Measurements from ENCODE around the gene STK24. TPM values are rescaled to one million over a fixed set of nuclear protein-coding genes. Genes with fewer than 3 reads are reported as not detected.

Gene STK24
- total RNA-seq, 1 experiment from 2014 or later: 82.1 TPM

- Histone ChIP-seq H3K4me3 (no peak overlapping the region), H3K36me3 (peaks cover 47% of the 10 kb centered on the region), H3K9me3 (no peaks in the 10 kb centered on the region), H3K27me3 (no peaks in the 10 kb centered on the region)
- DNase-seq: no peak
Observed at GRCh38 chr13:98467263-98467985, 109.5 kb downstream of the STK24 start.

GRCh38 chr13:98466634-98467236 is 110.2 kb downstream of the STK24 start:
- no peaks in the 10 kb centered on the region for H3K9me3 ChIP-seq
- DNase-seq: peak; percentile 45
- H3K27me3 ChIP-seq: no peaks in the 10 kb centered on the region
- no peak overlapping the region for H3K4me3 ChIP-seq
- H3K36me3 ChIP-seq: peaks cover 42% of the 10 kb centered on the region

DNA sequence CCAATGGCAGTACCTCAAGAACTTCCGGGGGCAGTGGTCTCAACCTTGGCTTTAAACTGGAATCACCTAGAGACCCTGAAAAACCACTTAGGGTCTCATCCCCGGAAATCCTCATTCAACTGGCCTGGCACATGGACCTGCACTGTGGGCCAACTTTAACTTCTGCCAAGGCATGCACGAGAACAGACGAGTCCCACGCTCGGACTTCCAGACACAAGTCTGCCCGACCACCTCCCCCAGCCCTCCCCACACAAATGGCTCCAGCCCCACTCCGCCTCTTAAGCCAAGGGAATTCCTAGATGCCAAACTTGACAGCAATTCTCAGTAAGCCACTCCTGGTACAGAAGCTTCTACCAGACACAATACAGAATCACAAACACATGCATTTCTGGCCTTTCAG is 114.0 kb downstream of the STK24 start:
- no peak for DNase-seq
- Histone ChIP-seq H3K9me3 (no peaks in the 10 kb centered on the region), H3K36me3 (peaks cover 37% of the 10 kb centered on the region), H3K4me3 (no peak overlapping the region), H3K27me3 (no peaks in the 10 kb centered on the region)

GRCh38 chr13:98462241-98462882 is 114.5 kb downstream of the STK24 start:
- peaks cover 42% of the 10 kb centered on the region for H3K36me3 ChIP-seq
- no peaks in the 10 kb centered on the region for H3K27me3 ChIP-seq
- H3K9me3 ChIP-seq: no peaks in the 10 kb centered on the region
- DNase-seq: no peak
- H3K4me3 ChIP-seq: no peak overlapping the region

- Histone ChIP-seq H3K9me3 (no peaks in the 10 kb centered on the region), H3K27me3 (no peaks in the 10 kb centered on the region), H3K4me3 (no peak overlapping the region), H3K36me3 (peaks cover 43% of the 10 kb centered on the region)
- no peak for DNase-seq
Observed at GRCh38 chr13:98461486-98462240, 115.2 kb downstream of the STK24 start.

DNA sequence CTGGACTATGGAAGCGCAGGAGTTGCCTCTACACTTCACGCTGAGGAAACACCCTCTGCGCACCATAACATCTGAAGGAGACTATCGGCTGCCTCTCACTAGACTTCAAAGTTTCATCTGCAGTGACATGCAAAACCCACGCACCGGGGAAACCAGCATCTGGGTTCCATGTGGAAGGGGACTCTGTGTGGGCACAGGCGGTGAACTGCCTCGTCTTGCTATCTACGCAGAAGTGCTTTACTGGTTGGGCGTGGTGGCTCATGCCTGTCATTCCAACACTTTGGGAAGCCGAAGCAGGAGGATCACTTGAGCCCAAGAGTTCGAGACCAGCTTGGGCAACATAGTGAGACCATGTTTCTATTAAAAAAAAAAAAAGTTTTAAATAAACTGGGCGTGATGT is 116.4 kb downstream of the STK24 start:
- Histone ChIP-seq H3K9me3 (no peaks in the 10 kb centered on the region), H3K36me3 (peaks cover 44% of the 10 kb centered on the region), H3K4me3 (no peak overlapping the region), H3K27me3 (no peaks in the 10 kb centered on the region)
- no peak for DNase-seq

- H3K36me3 ChIP-seq: peaks cover 42% of the 10 kb centered on the region
- no peak for DNase-seq
- H3K4me3 ChIP-seq: no peak overlapping the region
- H3K9me3 ChIP-seq: no peaks in the 10 kb centered on the region
- no peaks in the 10 kb centered on the region for H3K27me3 ChIP-seq
Observed at GRCh38 chr13:98459721-98460370, 117.1 kb downstream of the STK24 start.

- peaks cover 39% of the 10 kb centered on the region for H3K36me3 ChIP-seq
- no peak for DNase-seq
- no peaks in the 10 kb centered on the region for H3K27me3 ChIP-seq
- no peak overlapping the region for H3K4me3 ChIP-seq
- H3K9me3 ChIP-seq: no peaks in the 10 kb centered on the region
Observed at GRCh38 chr13:98459171-98459681, 117.7 kb downstream of the STK24 start.

DNA sequence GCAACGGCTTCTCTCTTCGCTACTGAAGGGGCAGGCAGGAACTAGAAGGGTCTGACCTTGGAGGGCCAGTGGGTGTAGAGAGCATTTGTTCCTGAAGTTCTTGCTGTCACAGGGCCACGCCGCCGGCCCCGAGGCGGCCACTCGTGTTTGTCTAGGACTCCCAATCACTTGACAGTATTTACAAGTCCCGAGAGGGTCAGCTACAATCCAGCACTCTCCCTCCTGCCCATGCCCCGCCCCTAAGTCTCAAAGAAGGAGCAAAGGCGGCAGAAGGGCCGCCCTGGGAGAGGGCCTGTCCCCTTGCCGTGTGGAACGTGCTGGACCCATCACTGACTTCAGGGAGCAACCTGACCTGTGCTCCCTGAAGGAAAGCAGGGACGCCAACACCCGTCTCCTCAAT is 118.5 kb downstream of the STK24 start:
- H3K36me3 ChIP-seq: peaks cover 33% of the 10 kb centered on the region
- no peaks in the 10 kb centered on the region for H3K9me3 ChIP-seq
- no peaks in the 10 kb centered on the region for H3K27me3 ChIP-seq
- no peak for DNase-seq
- H3K4me3 ChIP-seq: no peak overlapping the region

DNA sequence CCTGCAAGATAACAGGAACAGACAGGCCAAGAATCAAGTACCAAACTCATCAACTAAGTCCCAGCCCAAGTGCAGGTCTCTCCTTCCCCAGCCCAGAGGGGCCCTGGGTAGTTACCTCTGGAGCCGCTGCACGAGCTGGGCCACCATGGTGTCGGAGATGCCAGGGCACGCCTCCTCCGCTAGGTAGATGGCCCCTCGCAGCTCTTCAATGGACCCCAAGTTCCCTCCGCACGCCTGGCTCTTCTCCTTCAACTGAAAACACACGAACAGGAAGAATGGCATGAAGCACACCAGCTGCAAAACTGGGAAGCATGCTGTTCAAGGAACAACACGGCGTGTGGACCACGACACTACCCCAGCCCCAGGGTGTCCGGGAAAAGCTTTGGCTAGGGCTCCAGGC is 119.9 kb downstream of the STK24 start:
- no peak for DNase-seq
- peaks cover 45% of the 10 kb centered on the region for H3K36me3 ChIP-seq

DNA sequence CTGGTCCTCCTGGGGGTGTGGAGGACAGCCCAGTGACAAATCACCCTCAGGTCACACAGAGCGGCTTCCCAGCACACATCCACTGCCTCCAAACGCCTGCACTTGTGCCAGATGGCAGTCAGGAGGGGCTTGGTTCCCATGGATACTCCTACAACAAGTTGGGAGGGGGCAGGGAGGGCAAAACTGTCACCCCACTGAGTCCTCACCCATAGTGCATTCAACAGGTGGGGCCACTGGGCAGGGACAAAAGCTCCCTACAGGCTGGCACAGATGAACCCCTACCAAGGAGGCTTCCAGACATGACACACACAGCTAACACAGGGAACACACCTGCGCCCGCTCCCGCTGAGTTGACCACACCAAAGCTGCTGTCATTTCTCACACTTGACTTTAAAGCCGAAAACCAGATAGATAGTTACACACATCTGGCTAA is 120.5 kb downstream of the STK24 start:
- no peak for DNase-seq
- H3K4me3 ChIP-seq: no peak overlapping the region
- no peaks in the 10 kb centered on the region for H3K9me3 ChIP-seq
- peaks cover 51% of the 10 kb centered on the region for H3K36me3 ChIP-seq
- H3K27me3 ChIP-seq: no peaks in the 10 kb centered on the region

More for the DNA sequence above, 119.9 kb downstream of the STK24 start:
- Histone ChIP-seq H3K4me3 (no peak overlapping the region), H3K27me3 (no peaks in the 10 kb centered on the region), H3K9me3 (no peaks in the 10 kb centered on the region)

- Histone ChIP-seq H3K4me3 (no peak overlapping the region), H3K27me3 (no peaks in the 10 kb centered on the region), H3K36me3 (peaks cover 54% of the 10 kb centered on the region), H3K9me3 (no peaks in the 10 kb centered on the region)
- DNase-seq: peak; percentile 76
Observed at GRCh38 chr13:98454389-98454881, 122.5 kb downstream of the STK24 start.

DNA sequence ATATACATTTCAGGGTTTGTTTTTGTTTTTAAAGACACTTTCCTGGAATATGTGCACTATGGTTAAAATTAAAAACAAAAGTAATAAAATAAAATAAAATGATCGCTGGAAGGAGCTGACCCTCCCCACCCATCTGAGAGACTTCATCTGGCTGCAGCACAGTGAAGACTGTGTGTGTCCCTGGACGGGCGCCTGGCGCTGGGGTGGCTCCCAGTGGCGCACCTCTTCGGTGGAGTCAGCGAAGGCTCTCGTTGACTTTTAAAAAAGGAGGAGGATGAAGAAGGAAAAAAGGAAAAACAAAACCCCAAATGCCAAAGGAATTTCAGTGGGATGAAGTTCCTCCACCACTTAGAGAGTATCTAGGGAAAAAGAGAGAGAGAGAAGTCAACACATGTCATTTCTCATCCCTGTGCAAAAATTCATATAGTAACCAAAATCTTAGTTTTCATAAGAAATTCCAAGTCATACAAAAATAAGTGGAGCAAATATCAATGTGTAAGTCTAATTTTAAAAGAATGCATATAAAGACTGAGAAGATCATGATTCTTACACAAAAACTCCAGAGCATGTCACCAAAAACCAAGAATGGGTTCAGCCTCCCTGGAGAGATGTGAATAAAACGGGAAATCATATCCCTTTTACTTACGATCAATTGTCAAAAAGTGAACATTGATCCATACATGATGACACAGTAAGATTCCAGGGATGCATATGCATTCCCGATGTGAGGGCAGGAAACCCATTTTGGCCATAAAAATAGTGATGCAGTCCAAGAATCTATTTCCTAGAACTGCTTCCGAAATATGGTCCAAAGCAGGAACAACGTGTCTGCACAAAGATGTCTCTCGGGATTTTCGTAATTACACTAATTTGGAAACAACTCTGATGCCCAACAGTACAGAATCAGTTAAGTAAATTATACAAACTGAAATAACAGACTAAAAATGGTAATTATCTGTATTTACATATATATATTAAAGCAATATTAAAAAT is 123.8 kb downstream of the STK24 start:
- Histone ChIP-seq H3K27me3 (no peaks in the 10 kb centered on the region), H3K4me3 (no peak overlapping the region), H3K36me3 (peaks cover 59% of the 10 kb centered on the region), H3K9me3 (no peaks in the 10 kb centered on the region)
- no peak for DNase-seq

GRCh38 chr13:98451676-98452470 is 125.0 kb downstream of the STK24 start:
- Histone ChIP-seq H3K9me3 (no peaks in the 10 kb centered on the region), H3K27me3 (no peaks in the 10 kb centered on the region), H3K4me3 (no peak overlapping the region), H3K36me3 (peaks cover 55% of the 10 kb centered on the region)
- DNase-seq: no peak

Data from MG63 (cell line).